Thyroid gland (tissue), 4 donors: ENCODE data around the gene ACVRL1. TPM values are rescaled to one million over a fixed set of nuclear protein-coding genes. Genes with fewer than 3 reads are reported as not detected.

Experiments
- DNase-seq, 2 donors: peaks; one replicate each; pipeline ENCODE4 v3.0.0-alpha.2; 2019
- H3K27ac ChIP-seq, 3 donors: fragments of 200-600 bp; sonication (generic); 1 replicate in 2 of 3; 2 replicates in 1 of 3; pipeline ENCODE4 v1.5.1; 2016 to 2019; ENCODE audit warnings: mild to moderate bottlenecking in 1 of 3, moderate library complexity in 1 of 3
- H3K27me3 ChIP-seq: fragments of 200-600 bp; sonication (generic); one replicate; pipeline ENCODE4 v1.5.1; 2019
- H3K36me3 ChIP-seq, 2 donors: fragments of 200-600 bp; sonication (generic); one replicate each; pipeline ENCODE4 v1.5.1; 2016 to 2019
- H3K4me1 ChIP-seq, 2 donors: fragments of 200-600 bp; sonication (generic); one replicate each; pipeline ENCODE4 v1.5.1; 2017 to 2019
- H3K4me3 ChIP-seq, 3 donors: fragments of 200-600 bp; sonication (generic); replicated peaks in 1 of 3; 1 replicate in 2 of 3; 2 replicates in 1 of 3; pipeline ENCODE4 v1.5.1; 2016; ENCODE audit warnings: mild to moderate bottlenecking in 1 of 3
- H3K9me3 ChIP-seq: fragments of 200-600 bp; sonication (generic); one replicate; pipeline ENCODE4 v1.5.1; 2017
- CTCF ChIP-seq, 6 experiments: fragments of 200-600 bp in 3 of 6; fragments of 450-650 bp in 3 of 6; sonication (generic) in 3 of 6; IDR thresholded peaks; one replicate each; pipeline ENCODE4 v1.5.1; 2016 to 2019; ENCODE audit warnings: antibody characterized with exemption in 6 of 6, mild to moderate bottlenecking in 2 of 6, inconsistent platforms in 1 of 6, moderate library complexity in 1 of 6
- POLR2A ChIP-seq, 2 donors: fragments of 450-650 bp; IDR thresholded peaks; one replicate each; pipeline ENCODE4 v1.6.1; 2017; ENCODE audit warnings: antibody characterized with exemption in 2 of 2, mild to moderate bottlenecking in 2 of 2, moderate library complexity in 1 of 2
- WGBS, 2 donors: methylation state at CpG; one replicate each; pipeline ENCODE4 v1.1.5; 2017; 5-methylcytosine and 5-hydroxymethylcytosine counted together
- intact Hi-C: fragments of 100-400 bp; cut with DNase I; formaldehyde crosslinking; loops from one replicate; pipeline ENCODE4 v1.15.1; 2023
- total RNA-seq, 4 donors: library from RNA; depleted of rRNA; stranded (reverse); fragments of >200 nt; gene quantifications; one replicate each; pipeline ENCODE4 v1.2.3, GENCODE V29; 2016

ACVRL1 gene
- total RNA-seq, 4 donors from 2014 or later = 61.9 to 133 (median 84.2) TPM

- Histone ChIP-seq H3K27ac (no peak overlapping the region), H3K9me3 (no peaks in the 10 kb centered on the region), H3K4me3 (no peak overlapping the region), H3K4me1 (peaks cover 19 to 25% of the 10 kb centered on the region in 2 donors), H3K36me3 (no peaks in the 10 kb centered on the region), H3K27me3 (peaks cover 19% of the 10 kb centered on the region)
- intact Hi-C loops = no loop called here
- no peak for DNase-seq
- TF ChIP-seq POLR2A (IDR thresholded peaks at IDR 0.05) (no peak), CTCF (IDR thresholded peaks at IDR 0.05) (no peak)
Observed at GRCh38 chr12:51867371-51867770, 39.9 kb upstream of the ACVRL1 start.

- no peaks in the 10 kb centered on the region for H3K9me3 ChIP-seq
- WGBS, 2 donors = 96 to 98% methylated on average over 12 of the region's 12 CpGs
- DNase-seq = no peak
- no peaks in the 10 kb centered on the region for H3K36me3 ChIP-seq
- TF ChIP-seq CTCF (IDR thresholded peaks at IDR 0.05) = no peak
- TF ChIP-seq POLR2A (IDR thresholded peaks at IDR 0.05) = no peak
- peaks cover 19 to 25% of the 10 kb centered on the region in 2 donors for H3K4me1 ChIP-seq
- H3K27ac ChIP-seq = no peak overlapping the region
- peaks cover 19% of the 10 kb centered on the region for H3K27me3 ChIP-seq
- intact Hi-C loops = no loop called here
- H3K4me3 ChIP-seq = no peak overlapping the region
Observed at GRCh38 chr12:51867796-51868428, 39.4 kb upstream of the ACVRL1 start.

- H3K27ac ChIP-seq = peak overlapping the region in 1 of 3 donors; percentile 5
- intact Hi-C loops = no loop called here
- no peak for DNase-seq
- H3K9me3 ChIP-seq = no peaks in the 10 kb centered on the region
- no peak for TF ChIP-seq CTCF (IDR thresholded peaks at IDR 0.05)
- TF ChIP-seq POLR2A (IDR thresholded peaks at IDR 0.05) = no peak
- H3K36me3 ChIP-seq = no peaks in the 10 kb centered on the region
- H3K4me3 ChIP-seq = peak overlapping the region in 1 of 3 donors; percentile 22
- WGBS, 2 donors = 6 to 15% methylated on average over 7 to 25 of the region's 67 CpGs
- H3K4me1 ChIP-seq = peaks cover 14 to 19% of the 10 kb centered on the region in 2 donors
- peaks cover 18% of the 10 kb centered on the region for H3K27me3 ChIP-seq
Observed at GRCh38 chr12:51868821-51869495, 38.3 kb upstream of the ACVRL1 start.

GRCh38 chr12:51869496-51869865, 37.8 kb upstream of the ACVRL1 start:
- no peak for DNase-seq
- Histone ChIP-seq H3K36me3 (no peaks in the 10 kb centered on the region), H3K27ac (peak overlapping the region in 1 of 3 donors; percentile 5), H3K27me3 (peaks cover 15% of the 10 kb centered on the region), H3K4me1 (peaks cover 11 to 14% of the 10 kb centered on the region in 2 donors), H3K9me3 (no peaks in the 10 kb centered on the region), H3K4me3 (peak overlapping the region in 1 of 3 donors; percentile 22)
- no peak for TF ChIP-seq POLR2A (IDR thresholded peaks at IDR 0.05)
- 26 to 45% methylated on average over 6 to 16 of the region's 20 CpGs for WGBS, 2 donors
- intact Hi-C loops = no loop called here

- Histone ChIP-seq H3K27ac (no peak overlapping the region), H3K27me3 (peaks cover 13% of the 10 kb centered on the region), H3K4me1 (peaks cover 11 to 12% of the 10 kb centered on the region in 2 donors), H3K4me3 (no peak overlapping the region), H3K9me3 (no peaks in the 10 kb centered on the region), H3K36me3 (no peaks in the 10 kb centered on the region)
- 74 to 82% methylated on average over 3 of the region's 3 CpGs for WGBS, 2 donors
- DNase-seq = no peak
- intact Hi-C loops = no loop called here
- TF ChIP-seq POLR2A (IDR thresholded peaks at IDR 0.05) = no peak
Observed at GRCh38 chr12:51869931-51870330, 37.4 kb upstream of the ACVRL1 start.

- no peak for DNase-seq
- Histone ChIP-seq H3K27ac (no peak overlapping the region), H3K4me1 (peaks cover 11 to 12% of the 10 kb centered on the region in 2 donors), H3K9me3 (no peaks in the 10 kb centered on the region), H3K27me3 (peaks cover 10% of the 10 kb centered on the region), H3K4me3 (no peak overlapping the region), H3K36me3 (no peaks in the 10 kb centered on the region)
- TF ChIP-seq CTCF (IDR thresholded peaks at IDR 0.05) (no peak), POLR2A (IDR thresholded peaks at IDR 0.05) (no peak)
- 77 to 84% methylated on average over 4 of the region's 4 CpGs for WGBS, 2 donors
- intact Hi-C loops = no loop called here
Observed at GRCh38 chr12:51870504-51870903, 36.8 kb upstream of the ACVRL1 start.
